KOPT-K1 (cell line): ENCODE data around the gene WWTR1.

Experiments used
- H3K27ac ChIP-seq: fragments of 200-600 bp; sonication (generic); 2 replicates; pipeline ENCODE4 v1.5.1; 2016; ENCODE audit warnings: antibody characterized with exemption, mild to moderate bottlenecking, low read depth, low read length; ENCODE audit not compliant: poor library complexity, severe bottlenecking
- H3K36me3 ChIP-seq: fragments of 200-600 bp; sonication (generic); 2 replicates; pipeline ENCODE4 v1.5.1; 2017; ENCODE audit warnings: antibody characterized with exemption, mild to moderate bottlenecking, low read length, moderate library complexity; ENCODE audit not compliant: insufficient read depth
- H3K9me3 ChIP-seq: fragments of 200-600 bp; sonication (generic); 2 replicates; pipeline ENCODE4 v1.5.1; 2017; ENCODE audit warnings: antibody characterized with exemption, low read length, mild to moderate bottlenecking; ENCODE audit not compliant: insufficient read depth, poor library complexity, severe bottlenecking

WWTR1 gene

DNA sequence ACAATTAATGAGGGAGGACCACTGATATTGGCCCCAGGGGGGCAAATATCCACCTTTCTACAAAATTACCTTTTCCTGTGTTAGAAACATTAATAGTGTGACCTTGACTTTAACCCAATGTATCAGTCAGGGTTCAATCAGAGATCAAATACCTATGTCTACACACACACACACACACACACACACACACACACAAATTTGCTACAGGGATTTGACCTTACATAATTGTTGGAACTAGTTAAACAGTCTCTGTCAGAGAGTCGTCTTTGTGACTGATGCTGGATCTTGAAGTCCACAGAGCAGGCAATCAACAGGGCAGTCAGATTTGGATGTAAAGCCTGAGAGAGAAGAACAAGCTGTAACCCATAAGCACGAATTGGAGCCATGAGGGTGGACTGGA is 150.9 kb downstream of the WWTR1 start:
- Histone ChIP-seq H3K27ac (no peak overlapping the region), H3K9me3 (no peaks in the 10 kb centered on the region), H3K36me3 (no peaks in the 10 kb centered on the region)

DNA sequence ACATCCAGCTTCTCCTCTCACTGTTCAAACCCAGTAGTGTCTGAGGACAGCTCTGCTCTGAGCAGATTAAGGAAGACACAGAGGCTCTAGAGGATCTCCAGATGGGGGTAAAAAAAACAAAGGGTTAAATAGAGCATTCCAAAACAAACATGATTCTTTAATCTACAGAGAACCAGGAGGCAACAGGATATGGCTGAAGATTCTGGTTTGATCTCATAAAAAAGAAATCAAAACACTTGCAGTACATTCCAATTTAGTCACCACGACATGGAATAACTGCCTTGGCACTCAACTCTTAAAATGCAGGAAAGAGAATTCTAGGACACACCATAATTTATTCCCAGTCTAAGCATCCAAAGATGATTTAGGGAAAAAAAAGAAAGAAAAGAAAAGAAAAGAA is 151.3 kb downstream of the WWTR1 start:
- H3K36me3 ChIP-seq = no peaks in the 10 kb centered on the region
- H3K27ac ChIP-seq = no peak overlapping the region
- H3K9me3 ChIP-seq = no peaks in the 10 kb centered on the region

DNA sequence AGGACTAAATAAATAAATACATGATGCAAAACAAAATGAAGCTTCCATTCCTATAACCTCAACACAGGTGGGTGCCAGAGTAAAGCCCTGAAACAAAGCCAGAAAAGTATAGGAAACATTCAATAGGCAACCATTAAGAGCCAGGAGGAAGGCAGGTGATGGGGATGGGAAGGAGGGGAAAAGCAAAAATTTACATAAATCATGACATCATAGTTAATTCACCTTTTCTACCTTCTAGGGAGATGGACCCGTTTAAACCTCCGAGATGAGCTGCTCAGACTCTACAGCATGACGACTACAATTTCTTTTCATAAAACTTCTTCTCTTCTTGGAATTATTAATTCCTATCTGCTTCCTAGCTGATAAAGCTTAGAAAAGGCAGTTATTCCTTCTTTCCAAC is 155.4 kb downstream of the WWTR1 start:
- H3K27ac ChIP-seq = no peak overlapping the region
- H3K36me3 ChIP-seq = no peaks in the 10 kb centered on the region
- H3K9me3 ChIP-seq = no peaks in the 10 kb centered on the region

DNA sequence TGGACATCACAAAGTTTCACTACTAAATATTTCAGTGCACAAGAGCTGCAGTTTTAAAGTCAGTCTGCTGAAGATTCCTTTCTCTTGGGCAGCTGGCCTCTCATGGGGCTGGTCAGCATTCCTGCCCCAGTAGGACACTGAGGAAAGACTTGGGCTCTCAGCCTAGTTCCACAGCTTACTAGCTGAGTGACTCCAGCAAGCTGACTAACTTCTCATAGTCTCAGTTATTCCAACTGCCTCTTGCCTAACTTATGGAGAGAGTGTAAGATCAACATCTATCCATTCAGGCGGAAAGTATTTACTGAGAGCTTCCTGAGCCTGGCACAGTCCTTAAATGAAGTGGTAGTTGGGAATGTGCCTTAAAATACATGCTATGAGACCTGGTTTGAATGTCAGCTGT is 156.3 kb downstream of the WWTR1 start:
- no peaks in the 10 kb centered on the region for H3K36me3 ChIP-seq
- H3K9me3 ChIP-seq = no peaks in the 10 kb centered on the region
- H3K27ac ChIP-seq = no peak overlapping the region

DNA sequence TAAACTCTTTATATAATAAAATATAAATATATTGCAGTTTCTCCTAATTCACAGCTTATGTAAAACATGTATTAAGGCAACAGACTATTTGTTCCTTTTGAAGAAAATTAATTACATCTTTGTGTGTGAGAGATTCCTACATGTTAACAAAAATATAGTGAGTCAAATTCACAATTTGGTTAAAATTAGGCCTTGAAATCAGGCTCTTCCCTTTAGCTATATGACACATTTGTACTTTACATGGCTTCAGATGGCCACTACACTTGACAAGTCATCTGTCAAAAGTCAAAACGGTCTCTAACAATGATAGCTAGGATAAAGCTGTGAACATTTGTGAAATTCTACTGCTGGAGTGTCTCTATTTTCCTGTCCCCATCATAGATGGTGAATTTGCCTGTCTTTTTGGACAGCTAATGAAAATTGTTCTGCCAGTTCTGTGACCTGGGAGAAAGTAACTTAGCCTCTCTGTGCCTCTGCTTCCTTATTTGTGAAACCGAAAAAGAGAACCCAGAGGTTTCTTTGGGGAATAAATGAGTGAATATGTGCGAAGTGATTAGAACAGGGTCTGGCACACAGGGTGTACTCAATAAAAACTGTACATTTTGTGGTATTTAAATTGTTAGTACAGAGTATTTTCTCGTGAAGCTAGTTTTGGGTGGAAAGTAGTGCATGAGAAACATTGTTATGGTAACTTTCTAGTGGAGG is 159.7 kb downstream of the WWTR1 start:
- Histone ChIP-seq H3K36me3 (no peaks in the 10 kb centered on the region), H3K27ac (no peak overlapping the region), H3K9me3 (no peaks in the 10 kb centered on the region)

DNA sequence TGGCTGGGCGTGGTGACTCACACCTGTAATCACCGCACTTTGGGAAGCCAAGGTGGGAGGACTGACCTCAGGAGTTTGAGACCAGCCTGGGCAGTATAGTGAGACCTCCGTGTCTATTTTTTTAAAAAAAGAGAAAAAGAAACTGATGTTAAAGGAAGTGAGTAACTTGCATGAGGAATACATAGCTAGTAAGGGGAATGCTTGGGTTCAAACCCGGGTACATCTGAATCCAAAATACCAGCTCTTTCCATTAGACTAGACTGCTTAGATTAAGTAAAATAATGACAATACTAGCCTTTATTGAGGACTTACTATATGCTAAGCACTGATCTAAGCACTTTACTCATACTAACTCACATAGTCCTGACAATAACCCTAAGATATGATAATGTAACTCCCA is 160.9 kb downstream of the WWTR1 start:
- H3K9me3 ChIP-seq = no peaks in the 10 kb centered on the region
- H3K27ac ChIP-seq = no peak overlapping the region
- no peaks in the 10 kb centered on the region for H3K36me3 ChIP-seq

DNA sequence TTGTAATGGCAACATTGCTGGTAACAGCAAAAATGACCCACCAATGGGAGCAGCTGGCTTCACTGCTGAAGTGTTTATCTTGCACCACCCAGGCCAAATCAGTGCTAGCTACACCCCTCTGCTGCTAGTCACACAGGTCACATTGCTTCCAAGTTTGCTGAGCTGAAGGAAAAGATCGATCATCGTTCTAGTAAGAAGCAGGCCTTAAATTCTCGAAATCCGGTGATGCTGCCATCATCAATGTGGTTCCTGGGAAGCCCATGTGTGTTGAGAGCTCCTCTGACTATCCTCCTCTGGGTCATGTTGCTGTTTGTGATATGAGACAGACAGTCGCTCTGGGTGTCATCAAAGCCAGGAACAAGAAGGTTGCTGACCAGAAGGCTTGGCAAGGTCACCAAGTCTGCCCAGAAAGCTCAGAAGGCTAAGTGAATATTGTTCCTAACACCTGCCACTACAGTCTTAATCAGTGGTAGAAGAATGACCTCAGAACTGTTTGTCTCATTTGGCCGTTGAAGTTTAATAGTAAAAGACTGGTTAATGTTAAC is 162.2 kb downstream of the WWTR1 start:
- no peaks in the 10 kb centered on the region for H3K9me3 ChIP-seq
- no peaks in the 10 kb centered on the region for H3K36me3 ChIP-seq
- H3K27ac ChIP-seq = no peak overlapping the region

DNA sequence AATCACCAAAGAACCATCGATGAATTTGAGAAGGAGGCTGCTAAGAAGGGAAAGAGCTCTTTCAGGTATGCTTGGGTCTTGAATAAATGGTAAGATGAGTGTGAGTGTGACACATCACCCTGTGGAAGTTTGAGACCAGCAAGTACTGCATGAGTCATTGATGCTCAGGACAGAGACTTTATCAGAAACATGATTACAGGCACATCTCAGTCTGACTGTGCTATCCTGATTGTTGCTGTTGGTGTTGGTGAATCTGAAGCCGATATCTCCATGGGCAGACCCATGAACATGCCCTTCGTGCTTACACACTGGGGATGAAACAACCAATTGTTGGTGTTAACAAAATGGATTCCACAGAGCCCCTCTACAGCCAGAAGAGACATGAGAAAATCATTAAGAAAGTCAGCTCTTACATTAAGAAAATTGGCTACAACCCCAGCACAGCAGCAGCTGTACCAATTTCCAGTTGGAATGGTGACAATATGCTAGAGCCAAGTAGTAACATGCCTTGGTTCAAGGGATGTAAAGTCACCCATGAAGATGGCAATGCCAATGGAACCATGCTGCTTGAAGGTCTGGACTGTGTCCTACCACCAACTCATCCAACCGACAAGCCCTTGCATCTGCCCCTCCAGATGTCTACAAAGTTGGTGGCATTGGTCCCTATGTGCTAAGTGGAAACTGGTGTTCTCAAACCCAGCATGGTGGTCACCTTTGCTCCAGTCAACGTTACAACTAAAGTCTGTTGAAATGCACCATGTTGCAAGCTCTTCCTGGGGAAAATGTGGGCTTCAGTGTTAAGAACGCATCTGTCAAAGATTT is 162.9 kb downstream of the WWTR1 start:
- Histone ChIP-seq H3K27ac (no peak overlapping the region), H3K9me3 (no peaks in the 10 kb centered on the region)

DNA sequence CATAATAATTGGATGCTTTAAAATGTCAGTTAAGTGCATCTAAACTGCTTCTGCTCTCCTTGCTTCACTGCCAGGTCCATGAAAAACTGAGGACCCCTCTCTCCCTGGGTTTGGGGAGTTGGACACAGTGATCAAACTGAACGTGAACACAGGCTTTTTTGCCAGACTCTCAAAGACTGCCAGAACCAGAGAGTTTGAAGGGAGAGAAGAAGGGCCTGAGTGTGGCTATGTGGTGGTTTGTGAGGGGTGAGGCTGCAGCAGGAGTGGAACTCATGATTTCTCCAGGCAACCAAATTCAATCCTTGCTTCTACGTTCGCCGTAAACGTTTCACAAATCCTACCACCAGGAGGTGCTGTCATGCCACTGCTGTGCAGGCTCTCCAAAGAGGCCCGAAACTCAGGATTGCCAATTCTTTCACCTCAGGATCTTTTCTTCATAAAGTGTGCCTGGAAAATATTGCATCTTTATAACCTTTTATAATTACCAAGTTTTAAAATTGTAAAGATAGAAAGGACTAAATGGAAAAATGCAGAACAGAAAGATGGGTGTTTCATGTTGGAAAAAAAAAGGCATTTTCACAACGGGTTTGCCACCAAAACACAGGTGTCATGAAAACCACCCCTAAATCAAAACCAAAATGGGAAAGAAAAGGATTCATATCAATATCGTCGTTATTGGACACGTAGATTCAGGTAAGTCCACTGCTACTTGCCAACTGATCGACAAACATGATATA is 163.6 kb downstream of the WWTR1 start:
- Histone ChIP-seq H3K27ac (no peak overlapping the region), H3K36me3 (no peaks in the 10 kb centered on the region), H3K9me3 (no peaks in the 10 kb centered on the region)

More for the DNA sequence above, 162.9 kb downstream of the WWTR1 start:
- no peaks in the 10 kb centered on the region for H3K36me3 ChIP-seq

DNA sequence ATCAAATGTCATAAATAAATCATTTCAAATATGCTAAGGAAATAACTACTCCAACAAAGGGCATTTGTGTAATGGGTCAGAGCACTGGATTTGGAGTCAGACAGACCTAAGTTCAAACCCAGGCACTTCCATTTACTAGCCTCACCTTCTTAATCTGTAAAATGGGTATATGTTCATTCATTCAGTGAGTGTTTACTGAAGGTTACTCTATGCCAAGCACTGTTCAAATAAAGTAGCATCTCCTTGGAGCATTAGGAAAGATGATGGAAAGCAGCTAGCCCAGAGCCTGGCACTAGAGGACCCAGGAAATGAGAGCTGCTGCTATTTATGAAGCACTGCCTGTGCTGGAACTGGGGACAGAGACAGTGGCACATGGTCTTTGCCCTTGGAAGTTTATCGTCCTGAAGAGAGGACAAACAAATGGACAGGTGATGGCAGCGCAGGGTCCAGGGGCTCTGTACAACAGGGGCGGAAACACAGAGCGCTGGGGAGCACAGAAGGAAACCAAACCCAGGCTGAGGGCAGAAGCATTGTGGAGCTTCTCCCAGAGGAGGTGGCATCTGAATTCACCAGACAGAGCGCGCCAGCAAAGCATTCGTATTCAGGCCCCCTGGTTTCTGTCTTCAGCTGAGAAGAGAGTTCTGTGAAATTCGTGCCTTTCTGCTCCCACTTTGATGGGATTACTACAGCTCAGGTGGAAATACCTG is 164.4 kb downstream of the WWTR1 start:
- Histone ChIP-seq H3K9me3 (no peaks in the 10 kb centered on the region), H3K27ac (no peak overlapping the region), H3K36me3 (no peaks in the 10 kb centered on the region)

DNA sequence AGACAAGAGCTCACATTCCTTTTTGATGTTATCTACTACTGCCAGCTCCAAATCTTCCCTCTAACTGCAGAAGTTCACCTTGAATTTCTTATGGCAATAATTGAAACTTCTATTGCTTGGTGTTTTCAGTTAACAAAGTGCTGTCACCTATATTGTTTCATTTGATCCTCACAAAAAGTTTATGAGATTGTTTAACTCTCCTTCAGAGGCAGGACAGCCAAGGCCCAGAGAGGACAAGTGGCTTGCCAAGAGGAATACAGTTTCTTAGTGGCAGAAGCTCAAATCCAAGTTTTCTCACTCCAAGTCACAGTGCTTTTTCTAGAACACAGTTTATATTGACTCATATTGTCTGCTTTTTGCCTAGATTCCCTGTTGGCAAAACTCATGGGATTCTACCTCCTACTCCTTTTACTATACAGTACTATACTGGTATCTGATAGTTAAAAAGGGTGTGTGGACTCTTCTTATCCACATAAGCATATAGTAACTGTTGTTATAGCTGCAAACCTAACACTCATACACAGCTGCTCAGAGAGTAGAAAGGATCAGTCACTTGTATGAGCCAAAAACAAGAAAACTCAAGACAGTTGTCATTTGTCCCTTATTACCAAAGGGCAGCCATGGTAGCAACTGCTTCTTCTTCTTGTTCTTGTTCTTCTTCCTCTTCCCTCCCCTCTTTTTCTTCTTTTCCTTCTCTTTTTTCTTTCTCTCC is 167.4 kb downstream of the WWTR1 start:
- Histone ChIP-seq H3K27ac (no peak overlapping the region), H3K9me3 (no peaks in the 10 kb centered on the region), H3K36me3 (no peaks in the 10 kb centered on the region)

DNA sequence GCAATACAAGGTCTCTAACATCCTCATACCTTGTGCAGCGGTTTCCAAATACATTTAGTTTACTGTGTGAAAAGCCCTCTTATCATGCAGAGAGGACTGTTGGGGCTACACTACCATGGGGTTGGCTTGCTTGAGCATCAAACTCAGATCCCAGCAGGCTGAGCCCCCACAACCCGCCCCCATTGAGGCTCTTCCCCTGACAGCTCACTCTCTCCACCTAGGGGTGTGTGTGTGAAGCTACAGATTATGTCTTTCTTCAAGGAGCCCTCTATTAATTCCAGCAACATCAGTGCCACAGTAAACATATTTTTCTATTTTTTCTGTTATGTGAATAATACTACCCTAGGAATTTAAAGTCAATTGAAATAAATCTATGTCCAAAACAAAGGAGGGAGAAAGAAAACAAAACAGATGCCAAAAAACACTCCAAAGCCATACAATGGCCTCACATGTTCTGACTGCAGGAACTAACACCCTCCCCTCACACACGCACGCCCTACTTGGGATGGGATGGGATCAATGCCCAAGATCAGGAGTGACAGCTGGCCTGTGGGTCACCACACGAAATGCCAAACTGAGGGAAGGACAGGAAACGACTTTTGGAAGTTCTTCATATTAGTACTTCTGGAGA is 168.7 kb downstream of the WWTR1 start:
- no peaks in the 10 kb centered on the region for H3K9me3 ChIP-seq
- H3K27ac ChIP-seq = no peak overlapping the region
- H3K36me3 ChIP-seq = no peaks in the 10 kb centered on the region

DNA sequence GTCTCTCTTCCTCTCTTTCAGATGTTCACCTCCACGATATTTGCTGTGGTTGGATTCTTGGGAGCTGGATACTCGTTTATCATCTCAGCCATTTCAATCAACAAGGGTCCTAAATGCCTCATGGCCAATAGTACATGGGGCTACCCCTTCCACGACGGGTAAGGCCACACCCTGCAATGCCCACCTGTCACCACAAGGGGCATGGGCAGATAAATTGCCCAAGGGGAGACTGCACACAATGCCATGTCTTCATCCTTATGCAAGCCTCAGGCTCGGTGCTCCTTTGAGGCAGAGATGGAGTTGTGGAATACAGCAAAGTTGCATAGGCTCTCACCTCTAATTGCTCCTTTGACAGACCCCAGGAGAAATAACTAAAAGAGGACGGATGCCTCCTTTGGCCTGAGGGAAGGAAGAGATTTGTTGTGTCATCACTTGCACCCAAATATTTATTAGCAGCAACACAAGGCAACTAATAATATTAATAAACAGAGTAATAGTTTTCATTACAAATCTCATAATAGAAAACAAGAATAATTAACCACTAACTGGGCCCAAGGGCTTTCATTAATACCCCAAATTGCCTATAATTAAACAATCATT is 170.1 kb downstream of the WWTR1 start:
- H3K9me3 ChIP-seq = no peaks in the 10 kb centered on the region
- no peaks in the 10 kb centered on the region for H3K36me3 ChIP-seq
- H3K27ac ChIP-seq = no peak overlapping the region
